Central memory CD8-positive, alpha-beta T cell (primary cell): ENCODE results near the gene OR10H2.
A peak's percentile ranks its signal among the peaks of the same experiment; 100 is the strongest.
"Not testable (repeated sequence)": the region's sequence is repeated elsewhere in the genome, so short reads cannot be mapped to it uniquely, and the experiment has no call there.

ENCODE experiments used
- ATAC-seq: fragments of 150-1000 bp; cut with Tn5 transposase; replicated peaks from 2 replicates; pipeline ENCODE4 v1.10.0; 2022; ENCODE audit warnings: mild to moderate bottlenecking, moderate FRiP score, moderate number of reproducible peaks; ENCODE audit not compliant: poor library complexity, severe bottlenecking; ENCODE audit errors: extremely low read depth
- DNase-seq, 2 donors: peaks; one replicate each; pipeline ENCODE4 v3.0.0; 2021; ENCODE audit warnings: low spot score in 2 of 2
- H3K27ac Mint-ChIP-seq: one replicate; pipeline ENCODE4 v1.8.0; 2022; ENCODE audit warnings: low read depth, mild to moderate bottlenecking, moderate library complexity, mixed read lengths
- H3K27me3 Mint-ChIP-seq: one replicate; pipeline ENCODE4 v1.8.0; 2022; ENCODE audit warnings: mixed read lengths
- H3K36me3 Mint-ChIP-seq: one replicate; pipeline ENCODE4 v1.8.0; 2022; ENCODE audit warnings: mild to moderate bottlenecking, moderate library complexity, mixed read lengths; ENCODE audit not compliant: insufficient read depth
- H3K4me1 Mint-ChIP-seq: one replicate; pipeline ENCODE4 v1.8.0; 2022; ENCODE audit warnings: mixed read lengths
- H3K4me3 Mint-ChIP-seq: one replicate; pipeline ENCODE4 v1.8.0; 2022; ENCODE audit warnings: mild to moderate bottlenecking, moderate library complexity, mixed read lengths
- H3K9me3 Mint-ChIP-seq: one replicate; pipeline ENCODE4 v1.8.0; 2022; ENCODE audit warnings: mixed read lengths

The OR10H2 gene

DNA sequence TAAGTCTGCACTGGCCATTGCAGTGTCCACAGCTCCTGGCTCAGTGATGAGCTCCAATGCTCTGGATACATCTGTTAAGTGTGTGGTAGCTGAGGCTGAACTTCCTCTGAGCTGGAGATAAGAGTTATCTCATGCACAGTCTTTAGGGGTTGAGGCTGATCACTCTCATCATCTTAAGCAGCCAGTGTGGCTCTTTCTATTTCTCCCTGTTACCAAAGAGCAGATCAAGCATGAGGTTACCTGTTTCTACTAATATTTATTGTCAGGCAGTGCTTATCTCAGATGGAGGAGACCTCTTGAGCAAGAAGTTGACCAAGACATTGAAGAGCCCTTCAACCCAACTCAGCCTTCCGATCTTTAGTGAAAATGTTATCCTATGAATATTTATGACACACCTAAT, 6.6 kb upstream of the OR10H2 start:
- no peak for ATAC-seq
- H3K9me3 Mint-ChIP-seq: no peaks in the 10 kb centered on the region
- no peaks in the 10 kb centered on the region for H3K36me3 Mint-ChIP-seq
- no peak for DNase-seq
- H3K4me3 Mint-ChIP-seq: no peak overlapping the region
- no peaks in the 10 kb centered on the region for H3K4me1 Mint-ChIP-seq
- H3K27ac Mint-ChIP-seq: no peak overlapping the region
- peaks cover 98% of the 10 kb centered on the region for H3K27me3 Mint-ChIP-seq

DNA sequence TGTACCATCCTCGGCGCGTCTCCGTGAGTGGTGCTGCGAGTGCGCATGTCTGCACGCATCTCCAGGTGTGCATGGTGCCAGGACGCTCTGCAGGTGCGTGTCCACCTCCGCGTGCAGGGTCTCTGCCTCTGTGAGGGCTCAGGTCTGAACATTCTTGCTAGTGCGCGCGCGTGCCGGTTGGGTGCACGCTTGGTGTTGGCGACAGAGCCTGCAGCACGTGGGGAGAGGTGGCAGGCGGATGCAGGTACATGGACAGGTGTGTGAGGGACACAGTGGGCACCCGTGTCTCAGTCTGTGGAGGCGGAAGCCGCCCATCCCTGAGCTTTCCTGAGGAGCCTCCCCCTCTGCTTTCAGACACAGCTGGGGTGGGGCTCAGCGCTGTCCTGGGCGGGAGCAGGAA, 4.9 kb upstream of the OR10H2 start:
- no peak for DNase-seq
- peaks cover 98% of the 10 kb centered on the region for H3K27me3 Mint-ChIP-seq
- H3K36me3 Mint-ChIP-seq: no peaks in the 10 kb centered on the region
- H3K27ac Mint-ChIP-seq: no peak overlapping the region
- H3K4me1 Mint-ChIP-seq: no peaks in the 10 kb centered on the region
- H3K4me3 Mint-ChIP-seq: no peak overlapping the region
- no peak for ATAC-seq
- H3K9me3 Mint-ChIP-seq: no peaks in the 10 kb centered on the region

DNA sequence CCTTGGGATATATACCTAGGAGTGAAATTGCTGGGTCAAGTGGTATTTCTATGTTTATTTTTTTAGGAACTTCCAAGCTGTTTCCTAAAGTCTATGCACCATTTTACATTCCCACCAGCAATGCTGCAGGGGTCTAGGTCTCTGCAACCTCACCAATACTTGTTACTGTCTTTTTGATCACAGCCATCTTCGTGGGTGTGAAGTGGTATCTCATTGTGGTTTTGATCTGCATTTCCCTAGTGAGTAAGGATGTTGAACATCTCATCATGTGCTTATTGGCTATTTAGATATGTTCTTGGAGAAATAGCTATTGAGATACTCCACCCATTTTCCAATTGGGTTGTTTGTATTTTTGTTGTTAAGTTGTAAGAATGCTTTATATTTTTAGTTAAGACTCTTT, 2.7 kb downstream of the OR10H2 start:
- no peaks in the 10 kb centered on the region for H3K36me3 Mint-ChIP-seq

DNA sequence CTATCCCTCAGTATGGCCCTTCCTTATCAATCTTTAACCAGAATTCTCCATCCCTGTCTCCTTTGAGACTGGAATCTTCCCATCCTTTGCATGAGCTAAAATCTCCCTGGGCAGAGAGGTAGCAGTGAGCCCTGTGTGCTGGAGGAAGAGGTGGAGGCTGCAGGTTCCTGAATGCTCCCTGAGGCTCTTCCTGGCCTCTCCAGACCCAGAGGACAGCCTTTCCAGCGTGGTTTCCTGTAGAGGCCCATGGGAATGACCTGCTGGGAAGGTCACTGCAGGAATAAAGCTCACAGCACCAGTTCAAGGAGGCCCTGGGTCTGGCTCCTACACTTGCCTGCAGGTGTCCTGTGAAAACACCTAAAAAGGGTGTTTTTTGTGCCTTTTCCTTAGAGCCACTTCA, 4.6 kb downstream of the OR10H2 start:
- ATAC-seq (no peak), DNase-seq (no peak)
- no peaks in the 10 kb centered on the region for H3K9me3 Mint-ChIP-seq
- H3K36me3 Mint-ChIP-seq: no peaks in the 10 kb centered on the region
- H3K27me3 Mint-ChIP-seq: peaks cover 17% of the 10 kb centered on the region
- H3K4me1 Mint-ChIP-seq: peaks cover 18% of the 10 kb centered on the region
- H3K4me3 Mint-ChIP-seq: no peak overlapping the region
- H3K27ac Mint-ChIP-seq: no peak overlapping the region

More for the DNA sequence above, 2.7 kb downstream of the OR10H2 start:
- no peak overlapping the region for H3K27ac Mint-ChIP-seq
- ATAC-seq (peak; percentile 49), DNase-seq (no peak)
- H3K9me3 Mint-ChIP-seq: no peaks in the 10 kb centered on the region
- no peak overlapping the region for H3K4me3 Mint-ChIP-seq
- peaks cover 36% of the 10 kb centered on the region for H3K27me3 Mint-ChIP-seq
- H3K4me1 Mint-ChIP-seq: peaks cover 18% of the 10 kb centered on the region

DNA sequence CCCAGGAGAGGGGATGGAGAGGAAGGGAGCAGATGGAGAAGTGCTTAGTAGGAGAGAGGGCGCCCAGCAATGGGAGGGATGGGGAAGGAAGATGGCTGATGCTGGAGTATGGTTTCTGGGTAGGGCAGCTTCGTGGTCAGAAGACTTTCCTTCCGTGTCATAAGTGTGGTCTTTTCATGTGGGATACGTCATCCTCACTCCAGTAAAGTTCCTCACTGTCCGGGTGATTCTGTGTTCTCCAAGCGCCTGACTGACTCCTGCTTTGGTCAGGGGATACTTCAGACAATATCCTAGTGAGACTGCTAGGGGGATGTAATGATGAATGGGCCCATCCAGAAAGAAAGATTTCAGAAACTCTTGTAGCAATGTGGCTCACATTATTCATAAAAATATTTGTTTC, 6.1 kb downstream of the OR10H2 start:
- H3K27me3 Mint-ChIP-seq: peaks cover 2% of the 10 kb centered on the region
- no peaks in the 10 kb centered on the region for H3K36me3 Mint-ChIP-seq
- H3K9me3 Mint-ChIP-seq: no peaks in the 10 kb centered on the region
- peaks cover 18% of the 10 kb centered on the region for H3K4me1 Mint-ChIP-seq
- H3K27ac Mint-ChIP-seq: no peak overlapping the region
- no peak for DNase-seq
- H3K4me3 Mint-ChIP-seq: no peak overlapping the region
- ATAC-seq: no peak

DNA sequence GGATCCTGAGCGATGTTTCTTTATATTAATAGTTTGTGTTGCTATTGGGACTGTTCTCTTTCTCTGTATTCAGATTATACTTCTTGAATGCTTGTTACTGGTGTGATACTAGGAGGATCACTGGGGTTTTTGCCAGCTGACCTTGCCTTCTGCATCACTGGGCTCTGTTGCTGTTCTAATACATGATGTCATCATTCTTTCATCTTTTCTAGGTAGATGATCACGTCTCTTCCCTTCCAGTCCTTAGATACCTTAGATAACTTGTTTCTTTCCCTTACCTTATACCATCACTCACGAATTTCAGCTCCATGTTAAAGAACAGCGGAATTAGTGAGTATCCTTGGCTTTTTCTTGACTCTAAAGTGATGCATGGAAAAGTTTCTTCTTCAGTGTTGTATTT, 9.9 kb downstream of the OR10H2 start, which contains the start of gene OR10H3:
Gene OR10H3 (plus strand): TSS at position 264 of the 400 bp plus-strand sequence. CDS start 3,408 bp downstream, outside the sequence.
- Mint-ChIP-seq H3K4me1 (peaks cover 7% of the 10 kb centered on the region), H3K27ac (no peak within 1 kb of the TSS), H3K4me3 (no peak within 1 kb of the TSS), H3K36me3 (no peaks in the 10 kb centered on the region), H3K27me3 (peaks cover 25% of the 10 kb centered on the region), H3K9me3 (peaks cover 8% of the 10 kb centered on the region)
- DNase-seq (no peak), ATAC-seq (no peak)

DNA sequence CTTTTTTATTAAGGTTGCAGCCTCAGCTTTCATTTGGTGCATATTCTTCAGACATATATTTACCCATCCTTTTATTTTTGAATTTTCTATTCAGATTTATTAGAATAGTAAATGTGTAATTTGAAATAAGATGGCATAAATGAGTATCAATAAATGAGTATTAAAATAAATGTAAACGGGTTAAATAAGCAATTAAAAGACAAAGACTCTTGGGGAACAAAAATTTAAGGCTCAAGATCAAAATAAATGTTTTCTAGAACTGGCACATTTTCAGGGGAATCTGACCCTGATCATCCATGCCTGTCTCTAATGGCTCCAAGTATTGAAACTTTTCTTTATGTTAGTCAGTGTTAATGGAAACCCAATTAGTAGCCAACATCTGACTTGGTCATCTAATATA, 13.0 kb downstream of the OR10H2 start:
- DNase-seq: no peak
- Mint-ChIP-seq H3K4me1 (no peaks in the 10 kb centered on the region), H3K27me3 (peaks cover 46% of the 10 kb centered on the region), H3K27ac (no peak overlapping the region), H3K9me3 (peaks cover 8% of the 10 kb centered on the region), H3K36me3 (peaks cover 2% of the 10 kb centered on the region), H3K4me3 (no peak overlapping the region)
- ATAC-seq: no peak

DNA sequence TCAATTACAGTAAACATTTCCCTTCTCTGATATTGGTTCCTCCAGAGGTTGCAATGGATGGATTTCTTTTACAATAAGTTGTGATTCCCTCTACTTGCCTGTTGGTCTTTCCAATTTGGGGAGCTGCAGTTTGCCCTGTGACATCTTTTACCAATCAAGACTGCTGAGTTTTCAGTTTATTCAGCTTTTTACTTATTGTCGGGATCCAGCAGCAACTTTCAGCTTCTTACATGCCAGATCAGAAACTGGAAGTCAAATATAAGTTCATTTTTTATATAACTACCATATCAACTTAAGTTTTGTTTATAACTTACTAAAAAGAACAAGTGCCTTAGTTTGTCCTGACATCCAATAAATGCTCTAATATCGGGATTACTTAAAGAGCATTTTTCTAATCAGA, 20.4 kb downstream of the OR10H2 start:
- Mint-ChIP-seq H3K27me3 (peaks cover 86% of the 10 kb centered on the region), H3K36me3 (peaks cover 2% of the 10 kb centered on the region), H3K4me3 (no peak overlapping the region), H3K4me1 (no peaks in the 10 kb centered on the region), H3K27ac (no peak overlapping the region), H3K9me3 (no peaks in the 10 kb centered on the region)
- no peak for DNase-seq
- ATAC-seq: no peak

DNA sequence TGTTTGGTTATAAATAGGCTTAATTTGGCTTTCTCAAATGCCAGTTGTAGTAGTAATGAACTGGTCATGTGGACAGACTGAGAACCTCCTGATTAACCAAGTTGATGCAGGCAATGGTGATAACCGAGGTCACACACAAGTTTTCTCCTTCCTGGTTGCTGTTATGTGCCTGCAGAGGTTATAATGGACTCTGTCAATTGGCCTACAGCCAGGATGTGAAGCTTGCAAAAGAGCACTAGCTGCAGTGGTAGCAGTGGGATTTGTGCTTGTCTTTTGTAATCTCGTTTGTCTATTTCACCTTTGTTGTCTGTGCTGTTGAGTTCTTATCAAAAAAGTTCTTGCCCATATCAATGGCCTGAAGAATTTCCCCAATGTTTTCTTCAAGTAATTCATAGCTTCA, 30.6 kb downstream of the OR10H2 start:
- H3K9me3 Mint-ChIP-seq: no peaks in the 10 kb centered on the region
- H3K27ac Mint-ChIP-seq: no peak overlapping the region
- no peak overlapping the region for H3K4me3 Mint-ChIP-seq
- H3K36me3 Mint-ChIP-seq: no peaks in the 10 kb centered on the region
- H3K27me3 Mint-ChIP-seq: peaks cover 93% of the 10 kb centered on the region
- H3K4me1 Mint-ChIP-seq: no peaks in the 10 kb centered on the region
- DNase-seq (no peak), ATAC-seq (no peak)

DNA sequence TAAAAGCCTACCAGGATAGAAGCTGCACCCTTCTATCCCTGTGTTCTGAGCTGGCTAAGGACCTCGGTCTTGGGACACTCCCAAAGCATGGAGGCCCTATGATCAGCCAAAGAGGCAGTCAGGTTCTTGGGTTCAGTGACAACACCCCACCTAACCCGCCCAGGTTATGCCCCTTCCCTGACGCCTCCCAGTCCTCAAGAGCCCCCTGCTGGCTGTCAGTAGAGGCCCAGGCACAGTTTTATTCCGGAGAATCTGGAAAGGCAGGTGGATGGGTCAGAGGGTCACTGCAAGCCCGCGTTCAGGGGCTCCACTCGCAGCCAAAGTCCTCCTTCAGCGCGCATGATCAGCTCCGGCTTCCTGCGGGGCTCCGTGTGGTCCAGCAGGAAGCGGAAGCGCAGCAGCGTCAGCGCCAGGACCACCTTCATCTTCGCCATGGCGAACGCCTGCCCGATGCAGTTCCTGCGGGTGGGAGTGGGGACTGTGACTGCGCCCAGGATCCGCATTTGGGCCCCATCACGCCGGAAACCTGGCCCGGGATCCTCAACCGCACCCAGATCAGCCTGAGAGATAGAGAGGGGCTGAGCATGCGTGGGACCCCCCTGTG, 32.2 kb downstream of the OR10H2 start:
- no peaks in the 10 kb centered on the region for H3K9me3 Mint-ChIP-seq
- ATAC-seq (no peak), DNase-seq (no peak)
- H3K36me3 Mint-ChIP-seq: no peaks in the 10 kb centered on the region
- H3K4me1 Mint-ChIP-seq: no peaks in the 10 kb centered on the region
- H3K4me3 Mint-ChIP-seq: peak overlapping the region; percentile 30
- peaks cover 86% of the 10 kb centered on the region for H3K27me3 Mint-ChIP-seq
- H3K27ac Mint-ChIP-seq: no peak overlapping the region

DNA sequence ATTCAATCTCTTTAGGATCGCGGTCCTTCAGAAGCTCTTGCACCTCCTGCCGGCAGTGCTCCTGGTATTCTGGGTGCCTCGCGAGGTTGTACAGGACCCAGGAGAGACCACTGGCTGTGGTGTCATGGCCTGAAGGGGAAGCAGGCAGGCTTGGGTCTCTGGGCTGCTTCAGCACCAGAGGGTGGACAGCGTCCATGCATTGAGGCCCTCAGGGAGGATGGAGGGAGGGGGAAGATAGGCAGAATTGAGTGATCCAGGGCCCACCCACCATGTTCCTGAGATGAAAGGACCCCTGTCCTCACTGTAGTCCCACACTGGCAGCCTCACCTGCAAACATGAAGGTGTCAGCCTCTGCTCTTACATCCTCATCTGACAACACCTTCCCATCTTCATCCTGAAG, 41.8 kb downstream of the OR10H2 start:
- Mint-ChIP-seq H3K4me1 (no peaks in the 10 kb centered on the region), H3K9me3 (no peaks in the 10 kb centered on the region), H3K27ac (no peak overlapping the region), H3K4me3 (no peak overlapping the region), H3K36me3 (peaks cover 2% of the 10 kb centered on the region), H3K27me3 (peaks cover 61% of the 10 kb centered on the region)
- ATAC-seq: no peak
- DNase-seq: no peak

DNA sequence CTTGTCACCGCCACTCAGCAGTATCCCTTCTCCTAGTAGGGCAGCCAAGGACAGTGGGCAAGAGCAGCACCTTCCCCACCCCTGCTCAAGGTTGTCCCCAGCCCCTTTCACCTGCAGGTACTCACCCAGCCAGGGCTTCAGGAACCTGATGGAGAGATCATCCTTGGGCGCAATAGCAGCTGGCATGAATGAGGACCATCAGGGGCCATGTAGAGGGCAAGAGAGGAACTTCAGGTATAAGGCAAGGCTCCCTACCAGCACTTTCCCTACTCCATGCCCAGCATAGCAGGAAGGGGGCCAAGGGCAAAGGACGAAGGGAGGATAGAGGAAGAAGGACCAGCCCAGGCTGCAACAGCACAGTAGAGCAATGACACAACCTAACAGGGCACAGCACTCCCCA, 46.3 kb downstream of the OR10H2 start:
- not testable (repeated sequence) for DNase-seq, H3K36me3 Mint-ChIP-seq, H3K4me1 Mint-ChIP-seq, H3K27ac Mint-ChIP-seq, H3K4me3 Mint-ChIP-seq, H3K9me3 Mint-ChIP-seq, ATAC-seq
- peaks cover 80% of the 10 kb centered on the region for H3K27me3 Mint-ChIP-seq

DNA sequence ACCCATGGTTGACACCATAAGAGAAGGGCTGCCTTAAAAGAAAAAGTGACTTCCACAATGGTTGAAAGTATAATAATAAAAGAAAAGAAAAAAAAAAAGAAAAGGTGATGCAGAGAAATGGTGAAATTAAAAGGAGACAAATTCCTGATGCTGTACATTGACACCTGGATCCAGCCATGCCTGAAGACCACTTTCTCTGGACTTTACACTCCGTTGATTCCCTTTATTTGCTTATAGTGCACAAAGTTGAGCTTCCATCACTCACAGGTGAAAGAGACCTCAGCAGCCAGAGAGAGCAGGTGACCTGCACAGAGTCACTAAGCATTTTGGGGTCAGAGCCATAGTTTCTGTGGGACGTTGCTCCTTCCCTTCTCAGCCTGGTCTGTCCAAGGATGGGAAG, 47.4 kb downstream of the OR10H2 start:
- Mint-ChIP-seq H3K9me3 (no peaks in the 10 kb centered on the region), H3K36me3 (no peaks in the 10 kb centered on the region), H3K4me1 (no peaks in the 10 kb centered on the region), H3K4me3 (no peak overlapping the region), H3K27ac (no peak overlapping the region), H3K27me3 (peaks cover 69% of the 10 kb centered on the region)
- DNase-seq: no peak
- no peak for ATAC-seq
